SK-N-SH (cell line): ENCODE results near the gene SNHG17. TPM values are rescaled to one million over a fixed set of nuclear protein-coding genes. Genes with fewer than 3 reads are reported as not detected.

ENCODE experiments used
- CTCF ChIA-PET: fragments of 300-600, 350-600 bp; formaldehyde crosslinking; extraction: SDS; loops from one replicate; lab custom pipeline; 2021; lab: Yijun Ruan, JAX
- POLR2A ChIA-PET: fragments of 350-600 bp; sonication (Branson Sonifier 250); formaldehyde crosslinking; extraction: SDS; loops from one replicate; lab custom pipeline; 2020; ENCODE audit warnings: antibody characterized with exemption, inconsistent platforms; lab: Yijun Ruan, JAX
- DNase-seq: peaks from one replicate; pipeline ENCODE4 v3.0.0; 2012
- H2AFZ ChIP-seq: fragments of 200-600 bp; sonication (generic); 2 replicates; pipeline ENCODE4 v1.8.1; 2016; ENCODE audit warnings: antibody characterized with exemption, mild to moderate bottlenecking, low read depth
- H3F3A ChIP-seq: fragments of 200-600 bp; sonication (generic); replicated peaks from 2 replicates; pipeline ENCODE3; 2016; ENCODE audit warnings: antibody characterized with exemption, mild to moderate bottlenecking; ENCODE audit not compliant: insufficient read depth
- H3K27ac ChIP-seq, 2 experiments: fragments of 200-500 bp in 1 of 2; fragments of 200-600 bp in 1 of 2; sonication (Bioruptor generic) in 1 of 2; sonication (generic), shearing (Covaris generic) in 1 of 2; 2 replicates each; pipeline versions ENCODE4 v1.5.1 to v1.6.1; 2014 to 2016; ENCODE audit warnings: low read depth in 2 of 2, inconsistent platforms in 1 of 2, low read length in 1 of 2, mild to moderate bottlenecking in 1 of 2, mixed read lengths in 1 of 2
- H3K27me3 ChIP-seq: fragments of 200-600 bp; sonication (generic), shearing (Covaris generic); 2 replicates; pipeline ENCODE4 v1.6.1; 2016; ENCODE audit warnings: mixed run types; ENCODE audit not compliant: insufficient read depth
- H3K36me3 ChIP-seq, 2 experiments: fragments of 200-500 bp in 1 of 2; fragments of 200-600 bp in 1 of 2; sonication (Bioruptor generic) in 1 of 2; sonication (generic) in 1 of 2; replicated peaks in 1 of 2; 2 replicates each; pipeline versions ENCODE3 to v1.5.1; 2014 to 2016; ENCODE audit warnings: low read length in 1 of 2, mild to moderate bottlenecking in 1 of 2; ENCODE audit not compliant: insufficient read depth in 2 of 2, control insufficient read depth in 1 of 2
- H3K4me1 ChIP-seq, 2 experiments: fragments of 200-500 bp in 1 of 2; fragments of 200-600 bp in 1 of 2; sonication (Bioruptor generic) in 1 of 2; sonication (generic), shearing (Covaris generic) in 1 of 2; 2 replicates each; pipeline versions ENCODE4 v1.5.1 to v1.6.1; 2014 to 2016; ENCODE audit warnings: low read depth in 1 of 2, low read length in 1 of 2, mixed run types in 1 of 2; ENCODE audit not compliant: insufficient read depth in 2 of 2, control insufficient read depth in 1 of 2
- H3K4me2 ChIP-seq: fragments of 200-600 bp; sonication (generic), shearing (Covaris generic); 2 replicates; pipeline ENCODE4 v1.6.1; 2017; ENCODE audit warnings: mixed run types
- H3K4me3 ChIP-seq, 2 experiments: fragments of 200-500 bp in 1 of 2; fragments of 200-600 bp in 1 of 2; sonication (Bioruptor generic) in 1 of 2; sonication (generic), shearing (Covaris generic) in 1 of 2; 2 replicates each; pipeline versions ENCODE4 v1.5.1 to v1.8.1; 2014 to 2016; ENCODE audit warnings: low read depth in 2 of 2, inconsistent platforms in 1 of 2, low read length in 1 of 2, mild to moderate bottlenecking in 1 of 2, mixed read lengths in 1 of 2, moderate library complexity in 1 of 2
- H3K79me2 ChIP-seq: fragments of 200-600 bp; sonication (generic); 2 replicates; pipeline ENCODE4 v1.8.1; 2017; ENCODE audit warnings: mild to moderate bottlenecking; ENCODE audit not compliant: insufficient read depth
- H3K9ac ChIP-seq: fragments of 200-600 bp; sonication (generic); 2 replicates; pipeline ENCODE4 v1.6.1; 2017; ENCODE audit warnings: mixed run types
- H3K9me2 ChIP-seq: fragments of 200-600 bp; sonication (generic); 2 replicates; pipeline ENCODE4 v1.6.1; 2017; ENCODE audit warnings: mixed run types
- H3K9me3 ChIP-seq: fragments of 200-600 bp; sonication (generic); 2 replicates; pipeline ENCODE4 v1.6.1; 2017; ENCODE audit warnings: mixed run types, mild to moderate bottlenecking, moderate library complexity
- H4K20me1 ChIP-seq: fragments of 200-600 bp; sonication (generic); 2 replicates; pipeline ENCODE4 v1.6.1; 2017; ENCODE audit warnings: mild to moderate bottlenecking, mixed run types; ENCODE audit not compliant: insufficient read depth
- CHD2 ChIP-seq: fragments of 150-350 bp; IDR thresholded peaks from 2 replicates; pipeline ENCODE4 v1.6.1; 2018; ENCODE audit warnings: low read length; ENCODE audit not compliant: partially characterized antibody
- CTCF ChIP-seq: fragments of 200-600 bp; sonication (generic); IDR thresholded peaks from 2 replicates; pipeline ENCODE4 v1.6.1; 2017; ENCODE audit warnings: antibody characterized with exemption, mild to moderate bottlenecking, moderate library complexity
- EP300 ChIP-seq, 2 experiments: IDR thresholded peaks; 2 replicates each; pipeline versions ENCODE4 v1.4.0 to v1.6.1; 2012; ENCODE audit warnings: borderline replicate concordance in 1 of 2, low read depth in 1 of 2, low read length in 1 of 2
- FOXM1 ChIP-seq: IDR thresholded peaks from 2 replicates; pipeline ENCODE4 v1.4.0; 2012; ENCODE audit warnings: low read depth, mild to moderate bottlenecking
- JUND ChIP-seq: IDR thresholded peaks from 2 replicates; pipeline ENCODE4 v1.4.0; 2012
- MXI1 ChIP-seq: IDR thresholded peaks from 2 replicates; pipeline ENCODE4 v1.6.1; 2012; ENCODE audit warnings: mild to moderate bottlenecking, low read depth, low read length, improper control_type of control experiment
- NRF1 ChIP-seq: IDR thresholded peaks from 2 replicates; pipeline ENCODE4 v1.6.1; 2012; ENCODE audit warnings: low read depth, mild to moderate bottlenecking, low read length
- POLR2AphosphoS5 ChIP-seq: IDR thresholded peaks from 2 replicates; pipeline ENCODE4 v1.6.1; 2012; ENCODE audit warnings: low read depth, low read length
- RCOR1 ChIP-seq: fragments of 150-350 bp; IDR thresholded peaks from 2 replicates; pipeline ENCODE4 v1.6.1; 2017; ENCODE audit warnings: antibody characterized with exemption, low read length
- RFX5 ChIP-seq: IDR thresholded peaks from 2 replicates; pipeline ENCODE4 v1.6.1; 2012; ENCODE audit warnings: mild to moderate bottlenecking, improper control_type of control experiment, low read length
- RXRA ChIP-seq: IDR thresholded peaks from 2 replicates; pipeline ENCODE4 v1.4.0; 2012; ENCODE audit warnings: low read depth, mild to moderate bottlenecking, borderline replicate concordance
- SMC3 ChIP-seq: IDR thresholded peaks from 2 replicates; pipeline ENCODE4 v1.6.1; 2012; ENCODE audit warnings: low read depth, low read length, improper control_type of control experiment
- TAF1 ChIP-seq: IDR thresholded peaks from 2 replicates; pipeline ENCODE4 v1.6.1; 2012; ENCODE audit warnings: low read depth, mild to moderate bottlenecking, low read length, moderate library complexity, borderline replicate concordance
- TCF12 ChIP-seq: IDR thresholded peaks from 2 replicates; pipeline ENCODE4 v1.4.0; 2012
- TEAD4 ChIP-seq: IDR thresholded peaks from 2 replicates; pipeline ENCODE4 v1.4.0; 2012; ENCODE audit warnings: mild to moderate bottlenecking, borderline replicate concordance; ENCODE audit not compliant: insufficient read depth
- USF1 ChIP-seq: IDR thresholded peaks from 2 replicates; pipeline ENCODE4 v1.4.0; 2012; ENCODE audit warnings: low read depth, borderline replicate concordance
- YY1 ChIP-seq: IDR thresholded peaks from 2 replicates; pipeline ENCODE4 v1.4.0; 2012; ENCODE audit warnings: low read depth, mild to moderate bottlenecking
- ZBTB33 ChIP-seq: IDR thresholded peaks from 2 replicates; pipeline ENCODE4 v1.4.0; 2012; ENCODE audit warnings: low read depth, borderline replicate concordance
- WGBS: methylation state at CpG from one replicate; pipeline ENCODE4 v1.1.6; 2017; ENCODE audit warnings: low lambda C conversion rate; 5-methylcytosine and 5-hydroxymethylcytosine counted together
- polyA plus RNA-seq, 3 experiments: library from polyadenylated mRNA; depleted of rRNA; stranded (reverse); fragments of >200 nt; gene quantifications; 2 replicates each; pipeline ENCODE4 v1.2.3, GENCODE V29; 2012
- TF ChIP-seq, protein P1 (sequence below): IDR thresholded peaks from 2 replicates; pipeline ENCODE4 v1.6.1; 2012; ENCODE audit warnings: mild to moderate bottlenecking, low read depth, low read length, moderate library complexity
- TF ChIP-seq, protein P2 (sequence below): fragments of 150-350 bp; IDR thresholded peaks from 2 replicates; pipeline ENCODE4 v1.6.1; 2016; ENCODE audit warnings: mild to moderate bottlenecking, low read depth, low read length

Gene SNHG17
- polyA plus RNA-seq, 1 of the 3 experiments (the other 2 are of a cell fraction): 40.3 TPM

- no peaks in the 10 kb centered on the region for H3K36me3 ChIP-seq
- DNase-seq: peak; percentile 96
- peak within 1 kb of the TSS; percentile 68 for H3K9ac ChIP-seq
- peaks cover 41% of the 10 kb centered on the region for H4K20me1 ChIP-seq
- H3K27me3 ChIP-seq: no peaks in the 10 kb centered on the region
- H3K9me3 ChIP-seq: no peaks in the 10 kb centered on the region
- CTCF ChIA-PET: interaction anchor here (0.6 to 4.6 kb wide), 16 partner anchors 8 to 252 kb away, joined by 3 to 46 read pairs (median 4); partner anchors contain the start of gene SNHG17
- no peaks in the 10 kb centered on the region for H3F3A ChIP-seq
- H3K79me2 ChIP-seq: peaks cover 49% of the 10 kb centered on the region
- WGBS: under 1% methylated on average over 32 of the region's 81 CpGs
- peaks cover 0 to 17% of the 10 kb centered on the region in 2 experiments; a peak in 2 of 4 replicates for H3K4me1 ChIP-seq
- H2AFZ ChIP-seq: peak within 1 kb of the TSS; percentile 98
- H3K4me2 ChIP-seq: peak within 1 kb of the TSS; percentile 66
- H3K4me3 ChIP-seq: peak within 1 kb of the TSS; percentile 79 to 89
- H3K9me2 ChIP-seq: no peaks in the 10 kb centered on the region
- peak within 1 kb of the TSS; percentile 65 to 86; a peak in 3 of 4 replicates for H3K27ac ChIP-seq
- POLR2A ChIA-PET: interaction anchor here (0.7 to 2.4 kb wide), 6 partner anchors 26 to 194 kb away, joined by 3 to 22 read pairs (median 4); partner anchors contain the start of gene SNHG17
- TF ChIP-seq CTCF: peak; percentile 54
- TF ChIP-seq SMC3: 0 out of 2 replicates have a peak, but pooled peaks have one; percentile 18
- TF ChIP-seq, protein P1, sequence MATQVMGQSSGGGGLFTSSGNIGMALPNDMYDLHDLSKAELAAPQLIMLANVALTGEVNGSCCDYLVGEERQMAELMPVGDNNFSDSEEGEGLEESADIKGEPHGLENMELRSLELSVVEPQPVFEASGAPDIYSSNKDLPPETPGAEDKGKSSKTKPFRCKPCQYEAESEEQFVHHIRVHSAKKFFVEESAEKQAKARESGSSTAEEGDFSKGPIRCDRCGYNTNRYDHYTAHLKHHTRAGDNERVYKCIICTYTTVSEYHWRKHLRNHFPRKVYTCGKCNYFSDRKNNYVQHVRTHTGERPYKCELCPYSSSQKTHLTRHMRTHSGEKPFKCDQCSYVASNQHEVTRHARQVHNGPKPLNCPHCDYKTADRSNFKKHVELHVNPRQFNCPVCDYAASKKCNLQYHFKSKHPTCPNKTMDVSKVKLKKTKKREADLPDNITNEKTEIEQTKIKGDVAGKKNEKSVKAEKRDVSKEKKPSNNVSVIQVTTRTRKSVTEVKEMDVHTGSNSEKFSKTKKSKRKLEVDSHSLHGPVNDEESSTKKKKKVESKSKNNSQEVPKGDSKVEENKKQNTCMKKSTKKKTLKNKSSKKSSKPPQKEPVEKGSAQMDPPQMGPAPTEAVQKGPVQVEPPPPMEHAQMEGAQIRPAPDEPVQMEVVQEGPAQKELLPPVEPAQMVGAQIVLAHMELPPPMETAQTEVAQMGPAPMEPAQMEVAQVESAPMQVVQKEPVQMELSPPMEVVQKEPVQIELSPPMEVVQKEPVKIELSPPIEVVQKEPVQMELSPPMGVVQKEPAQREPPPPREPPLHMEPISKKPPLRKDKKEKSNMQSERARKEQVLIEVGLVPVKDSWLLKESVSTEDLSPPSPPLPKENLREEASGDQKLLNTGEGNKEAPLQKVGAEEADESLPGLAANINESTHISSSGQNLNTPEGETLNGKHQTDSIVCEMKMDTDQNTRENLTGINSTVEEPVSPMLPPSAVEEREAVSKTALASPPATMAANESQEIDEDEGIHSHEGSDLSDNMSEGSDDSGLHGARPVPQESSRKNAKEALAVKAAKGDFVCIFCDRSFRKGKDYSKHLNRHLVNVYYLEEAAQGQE: no peak
- TF ChIP-seq, protein P2, sequence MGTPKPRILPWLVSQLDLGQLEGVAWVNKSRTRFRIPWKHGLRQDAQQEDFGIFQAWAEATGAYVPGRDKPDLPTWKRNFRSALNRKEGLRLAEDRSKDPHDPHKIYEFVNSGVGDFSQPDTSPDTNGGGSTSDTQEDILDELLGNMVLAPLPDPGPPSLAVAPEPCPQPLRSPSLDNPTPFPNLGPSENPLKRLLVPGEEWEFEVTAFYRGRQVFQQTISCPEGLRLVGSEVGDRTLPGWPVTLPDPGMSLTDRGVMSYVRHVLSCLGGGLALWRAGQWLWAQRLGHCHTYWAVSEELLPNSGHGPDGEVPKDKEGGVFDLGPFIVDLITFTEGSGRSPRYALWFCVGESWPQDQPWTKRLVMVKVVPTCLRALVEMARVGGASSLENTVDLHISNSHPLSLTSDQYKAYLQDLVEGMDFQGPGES: no peak
- peak; percentile 93 for TF ChIP-seq POLR2AphosphoS5
- no peak for TF ChIP-seq TCF12
- TF ChIP-seq NRF1: peak; percentile 100
- 0 out of 2 replicates have a peak, but pooled peaks have one; percentile 34 for TF ChIP-seq TAF1
- no peak for TF ChIP-seq TEAD4
- TF ChIP-seq RFX5: no peak
- 0 out of 4 replicates have a peak, but pooled peaks of 1 of the 2 experiments have one; percentile 9 for TF ChIP-seq EP300 (IDR thresholded peaks at IDR 0.05; ENCODE audit: borderline replicate concordance in 1 of 2, low read depth in 1 of 2, low read length in 1 of 2)
- peak; percentile 100 for TF ChIP-seq MXI1
- no peak for TF ChIP-seq YY1
- TF ChIP-seq JUND: no peak
- no peak for TF ChIP-seq FOXM1
- no peak for TF ChIP-seq RXRA
- peak; percentile 26 for TF ChIP-seq CHD2
- 0 out of 2 replicates have a peak, but pooled peaks have one; percentile 12 for TF ChIP-seq RCOR1
- TF ChIP-seq USF1: no peak
- no peak for TF ChIP-seq ZBTB33
Measured at GRCh38 chr20:38472513-38473366, 37.6 kb upstream of the SNHG17 start, which contains the start of gene RALGAPB. TSS of gene RALGAPB (plus strand) at chr20:38472843. CDS start at chr20:38488433, 15,590 bp downstream.
